Peyer's patch (tissue), 4 donors: ENCODE measurements around the gene ANKLE2.
A peak's percentile ranks its signal among the peaks of the same experiment; 100 is the strongest.
"Not testable (repeated sequence)": the region's sequence is repeated elsewhere in the genome, so short reads cannot be mapped to it uniquely, and the experiment has no call there.

Source experiments
- POLR2A ChIP-seq, 2 donors: fragments of 450-650 bp; IDR thresholded peaks; one replicate each; pipeline ENCODE4 v1.5.1; 2017; ENCODE audit warnings: antibody characterized with exemption in 2 of 2, mild to moderate bottlenecking in 2 of 2, moderate library complexity in 2 of 2
- TF ChIP-seq, protein P1 (sequence below), 6 experiments: fragments of 450-650 bp in 4 of 6; fragments of 200-600 bp in 2 of 6; sonication (generic) in 1 of 6; IDR thresholded peaks; one replicate each; pipeline ENCODE4 v1.5.1; 2017 to 2019; ENCODE audit warnings: antibody characterized with exemption in 6 of 6, mild to moderate bottlenecking in 3 of 6, moderate library complexity in 1 of 6

- TF ChIP-seq, protein P1, sequence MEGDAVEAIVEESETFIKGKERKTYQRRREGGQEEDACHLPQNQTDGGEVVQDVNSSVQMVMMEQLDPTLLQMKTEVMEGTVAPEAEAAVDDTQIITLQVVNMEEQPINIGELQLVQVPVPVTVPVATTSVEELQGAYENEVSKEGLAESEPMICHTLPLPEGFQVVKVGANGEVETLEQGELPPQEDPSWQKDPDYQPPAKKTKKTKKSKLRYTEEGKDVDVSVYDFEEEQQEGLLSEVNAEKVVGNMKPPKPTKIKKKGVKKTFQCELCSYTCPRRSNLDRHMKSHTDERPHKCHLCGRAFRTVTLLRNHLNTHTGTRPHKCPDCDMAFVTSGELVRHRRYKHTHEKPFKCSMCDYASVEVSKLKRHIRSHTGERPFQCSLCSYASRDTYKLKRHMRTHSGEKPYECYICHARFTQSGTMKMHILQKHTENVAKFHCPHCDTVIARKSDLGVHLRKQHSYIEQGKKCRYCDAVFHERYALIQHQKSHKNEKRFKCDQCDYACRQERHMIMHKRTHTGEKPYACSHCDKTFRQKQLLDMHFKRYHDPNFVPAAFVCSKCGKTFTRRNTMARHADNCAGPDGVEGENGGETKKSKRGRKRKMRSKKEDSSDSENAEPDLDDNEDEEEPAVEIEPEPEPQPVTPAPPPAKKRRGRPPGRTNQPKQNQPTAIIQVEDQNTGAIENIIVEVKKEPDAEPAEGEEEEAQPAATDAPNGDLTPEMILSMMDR (IDR thresholded peaks at IDR 0.05): peak in 4 of 6 experiments; percentile 27 to 35 (median 30)
- TF ChIP-seq POLR2A (IDR thresholded peaks at IDR 0.05): not testable (repeated sequence)
Measured at GRCh38 chr12:132809391-132809790, 47.8 kb upstream of the ANKLE2 start.
